ENCODE measurements around the gene DICER1.

Gene DICER1

GRCh38 chr14:95155045-95155444 is 2.3 kb downstream of the DICER1 start:
- ChIA-PET CTCF (no interaction called here), POLR2A (interaction anchor here (0.8 kb wide), 1 partner anchor 11 kb away, joined by 3 read pairs; no protein-coding TSS in a partner anchor)

DNA sequence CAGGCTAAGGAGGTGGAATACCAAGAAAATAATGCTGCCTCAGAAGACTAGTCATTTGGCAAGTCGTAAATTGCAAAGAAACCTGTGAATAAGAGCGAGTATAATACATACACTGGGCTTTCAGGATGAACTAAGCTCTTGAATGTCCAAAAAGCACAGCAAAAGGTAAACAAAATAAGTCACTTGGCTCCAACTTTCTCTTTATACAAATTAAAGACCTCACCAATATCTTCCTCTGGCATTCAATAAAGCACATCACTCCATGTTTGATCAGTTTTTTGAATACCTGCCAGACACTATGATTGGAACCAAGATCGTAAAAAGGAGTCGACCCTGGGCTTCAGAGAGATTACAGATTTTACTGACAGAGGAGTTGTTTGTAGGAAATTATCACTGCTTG is 3.5 kb downstream of the DICER1 start:
- DNase-seq (ENCODE audit: low read depth, low spot score): no peak
- POLR2A ChIA-PET: no interaction called here
- CTCF ChIA-PET: no interaction called here
- TF ChIP-seq, protein P1, sequence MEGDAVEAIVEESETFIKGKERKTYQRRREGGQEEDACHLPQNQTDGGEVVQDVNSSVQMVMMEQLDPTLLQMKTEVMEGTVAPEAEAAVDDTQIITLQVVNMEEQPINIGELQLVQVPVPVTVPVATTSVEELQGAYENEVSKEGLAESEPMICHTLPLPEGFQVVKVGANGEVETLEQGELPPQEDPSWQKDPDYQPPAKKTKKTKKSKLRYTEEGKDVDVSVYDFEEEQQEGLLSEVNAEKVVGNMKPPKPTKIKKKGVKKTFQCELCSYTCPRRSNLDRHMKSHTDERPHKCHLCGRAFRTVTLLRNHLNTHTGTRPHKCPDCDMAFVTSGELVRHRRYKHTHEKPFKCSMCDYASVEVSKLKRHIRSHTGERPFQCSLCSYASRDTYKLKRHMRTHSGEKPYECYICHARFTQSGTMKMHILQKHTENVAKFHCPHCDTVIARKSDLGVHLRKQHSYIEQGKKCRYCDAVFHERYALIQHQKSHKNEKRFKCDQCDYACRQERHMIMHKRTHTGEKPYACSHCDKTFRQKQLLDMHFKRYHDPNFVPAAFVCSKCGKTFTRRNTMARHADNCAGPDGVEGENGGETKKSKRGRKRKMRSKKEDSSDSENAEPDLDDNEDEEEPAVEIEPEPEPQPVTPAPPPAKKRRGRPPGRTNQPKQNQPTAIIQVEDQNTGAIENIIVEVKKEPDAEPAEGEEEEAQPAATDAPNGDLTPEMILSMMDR (IDR thresholded peaks at IDR 0.05; ENCODE audit: insufficient read depth, low read length, missing control alignments): no peak
- H3K4me3 ChIP-seq (ENCODE audit: low read depth, low read length): no peak overlapping the region

More at GRCh38 chr14:95155045-95155444, 2.3 kb downstream of the DICER1 start:
- DNase-seq (ENCODE audit: low read depth, low spot score): no peak
- H3K4me3 ChIP-seq (ENCODE audit: low read depth, low read length): no peak overlapping the region
- TF ChIP-seq, protein P1 (IDR thresholded peaks at IDR 0.05; ENCODE audit: insufficient read depth, low read length, missing control alignments): no peak

DNA sequence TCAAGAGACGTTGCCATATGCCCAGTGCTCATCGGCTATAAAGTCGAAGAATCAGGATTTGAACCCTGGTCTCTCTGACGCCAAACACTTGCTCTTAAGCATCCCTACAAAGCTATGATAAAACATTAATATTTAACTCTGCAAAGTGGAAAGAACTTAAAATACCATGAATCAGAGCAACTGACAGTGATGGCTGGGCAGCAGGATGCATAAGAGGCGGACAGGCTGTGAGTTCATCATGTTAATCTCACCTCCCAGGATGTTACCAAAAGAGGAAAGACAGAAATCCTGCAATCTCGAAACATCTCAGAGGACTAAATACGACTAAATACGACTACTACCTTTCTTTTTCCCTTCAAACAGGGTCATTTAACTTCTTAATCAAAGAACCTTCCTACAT is 5.8 kb downstream of the DICER1 start:
- TF ChIP-seq, protein P1 (IDR thresholded peaks at IDR 0.05; ENCODE audit: insufficient read depth, low read length, missing control alignments): no peak
- ChIA-PET POLR2A (no interaction called here), CTCF (interaction anchor here (1.2 kb wide), 1 partner anchor 279 kb away, joined by 3 read pairs; no protein-coding TSS in a partner anchor)
- no peak for DNase-seq (ENCODE audit: low read depth, low spot score)
- H3K4me3 ChIP-seq (ENCODE audit: low read depth, low read length): no peak overlapping the region

DNA sequence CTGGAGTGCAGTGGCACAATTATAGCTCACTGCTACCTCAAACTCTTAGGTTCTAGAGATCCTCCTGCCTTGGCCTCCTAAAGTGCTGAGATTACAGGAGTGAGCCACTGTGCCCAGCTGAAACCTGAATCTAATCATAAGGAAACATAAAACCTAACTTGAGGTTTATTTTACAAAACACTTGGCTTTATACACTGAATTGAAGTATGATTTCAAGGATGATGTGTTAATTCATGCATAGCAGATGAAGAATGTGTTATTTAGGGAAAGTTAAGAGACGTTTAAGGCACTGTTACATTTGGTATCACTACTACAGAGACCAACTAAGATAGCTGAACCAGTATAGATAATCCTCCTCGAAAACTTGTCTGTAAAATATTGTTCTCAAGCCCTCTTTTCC is 6.4 kb downstream of the DICER1 start:
- TF ChIP-seq, protein P1 (IDR thresholded peaks at IDR 0.05; ENCODE audit: insufficient read depth, low read length, missing control alignments): no peak
- CTCF ChIA-PET: interaction anchor here (1.2 to 1.7 kb wide), 2 partner anchors 278 to 280 kb away, joined by 3 read pairs; no protein-coding TSS in a partner anchor
- POLR2A ChIA-PET: no interaction called here
- H3K4me3 ChIP-seq (ENCODE audit: low read depth, low read length): no peak overlapping the region
- DNase-seq (ENCODE audit: low read depth, low spot score): no peak

DNA sequence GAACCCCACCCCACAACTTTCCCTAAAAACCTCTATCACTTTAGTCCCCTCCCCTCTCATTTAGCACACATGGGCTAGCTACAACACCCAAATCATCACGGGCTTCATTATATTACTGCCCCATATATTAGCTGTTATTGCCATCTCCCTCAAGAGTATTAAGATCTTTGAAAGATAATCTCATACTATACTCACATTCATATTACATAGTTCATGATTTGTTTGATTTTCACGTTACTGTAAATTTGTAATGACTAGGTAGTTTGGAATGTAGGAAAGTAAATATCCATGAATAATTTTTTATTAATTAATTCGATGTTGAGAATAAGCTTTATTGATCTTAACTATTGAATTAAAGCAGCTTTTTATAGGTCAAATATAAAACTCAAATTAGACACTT is 7.9 kb downstream of the DICER1 start:
- POLR2A ChIA-PET: no interaction called here
- TF ChIP-seq, protein P1 (IDR thresholded peaks at IDR 0.05; ENCODE audit: insufficient read depth, low read length, missing control alignments): no peak
- CTCF ChIA-PET: interaction anchor here (1.7 kb wide), 1 partner anchor 280 kb away, joined by 3 read pairs; no protein-coding TSS in a partner anchor
- no peak overlapping the region for H3K4me3 ChIP-seq (ENCODE audit: low read depth, low read length)
- DNase-seq (ENCODE audit: low read depth, low spot score): no peak

- H3K4me3 ChIP-seq (ENCODE audit: low read depth, low read length): no peak overlapping the region
- TF ChIP-seq, protein P1 (IDR thresholded peaks at IDR 0.05; ENCODE audit: insufficient read depth, low read length, missing control alignments): no peak
- ChIA-PET CTCF (no interaction called here), POLR2A (no interaction called here)
- DNase-seq (ENCODE audit: low read depth, low spot score): no peak
Observed at GRCh38 chr14:95147597-95147996, 9.7 kb downstream of the DICER1 start.
